Subcutaneous abdominal adipose tissue (tissue), 5 donors: Measurements from ENCODE around the gene LRP1B.

Experiments
- H3K27ac ChIP-seq: one replicate; pipeline ENCODE4 v1.7.0; 2013; ENCODE audit warnings: low read depth, mild to moderate bottlenecking, inconsistent platforms, low read length, moderate library complexity
- H3K27me3 ChIP-seq, 5 donors: one replicate each; pipeline ENCODE4 v1.7.0; 2013; ENCODE audit warnings: low read length in 5 of 5, inconsistent platforms in 1 of 5; ENCODE audit not compliant: control insufficient read depth in 5 of 5, insufficient read depth in 4 of 5
- H3K36me3 ChIP-seq, 5 donors: one replicate each; pipeline ENCODE4 v1.7.0; 2013; ENCODE audit warnings: low read length in 5 of 5; ENCODE audit not compliant: control insufficient read depth in 5 of 5, insufficient read depth in 5 of 5
- H3K4me1 ChIP-seq, 5 donors: one replicate each; pipeline ENCODE4 v1.7.0; 2013; ENCODE audit warnings: low read length in 5 of 5, mild to moderate bottlenecking in 3 of 5, moderate library complexity in 1 of 5; ENCODE audit not compliant: control insufficient read depth in 5 of 5, insufficient read depth in 5 of 5
- H3K4me3 ChIP-seq, 5 donors: one replicate each; pipeline ENCODE4 v1.7.0; 2013; ENCODE audit warnings: low read length in 5 of 5, low read depth in 1 of 5
- H3K9ac ChIP-seq, 5 donors: one replicate each; pipeline ENCODE4 v1.7.0; 2013; ENCODE audit warnings: low read length in 5 of 5, mild to moderate bottlenecking in 4 of 5, moderate library complexity in 3 of 5
- H3K9me3 ChIP-seq, 5 donors: one replicate each; pipeline ENCODE4 v1.7.0; 2013; ENCODE audit warnings: low read length in 5 of 5; ENCODE audit not compliant: control insufficient read depth in 5 of 5
- donor health status: healthy.
- donor health status: healthy.
- donor health status: healthy.
- donor health status: healthy.
- donor health status: healthy.

The LRP1B gene

DNA sequence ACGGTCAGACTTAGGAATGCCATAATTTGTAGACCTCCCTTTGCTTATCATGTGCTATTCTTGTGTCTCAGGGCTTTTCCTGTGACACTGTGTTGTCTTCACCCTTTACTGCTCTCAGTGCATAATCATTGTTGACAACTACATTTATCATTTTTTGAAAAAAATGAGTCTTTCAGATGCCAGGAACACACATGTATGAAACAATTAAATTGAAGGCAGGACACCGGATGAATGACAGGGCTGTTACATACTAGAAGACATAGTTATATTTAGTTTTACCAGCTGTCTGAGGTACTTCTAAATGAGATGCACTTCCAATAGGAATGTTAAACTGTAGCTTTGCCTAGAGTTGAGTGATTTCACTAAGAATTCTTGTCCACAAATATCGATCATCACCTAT is 243.5 kb downstream of the LRP1B start:
- Histone ChIP-seq H3K36me3 (no peaks in the 10 kb centered on the region), H3K9me3 (no peaks in the 10 kb centered on the region), H3K27ac (no peak overlapping the region), H3K4me3 (no peak overlapping the region), H3K27me3 (no peaks in the 10 kb centered on the region), H3K9ac (no peak overlapping the region), H3K4me1 (no peaks in the 10 kb centered on the region)

DNA sequence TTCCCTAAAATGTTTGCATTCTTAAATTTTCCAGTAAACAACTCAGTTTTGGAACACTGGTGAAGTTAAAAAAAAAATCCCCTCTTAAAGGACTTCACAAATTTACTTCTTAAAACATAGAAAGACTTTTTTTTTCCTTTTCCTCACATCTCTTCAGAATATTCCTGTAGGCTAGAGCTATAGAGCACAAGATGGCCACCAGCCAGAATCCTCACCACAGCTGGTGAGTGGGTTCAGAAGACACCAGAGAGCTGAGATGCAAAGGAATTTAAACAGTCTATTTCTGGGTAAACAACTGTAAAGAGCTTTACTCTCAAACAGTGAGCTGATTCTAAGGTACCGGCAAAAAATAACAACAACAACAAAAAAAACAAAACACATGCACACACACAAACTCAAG is 252.8 kb downstream of the LRP1B start:
- no peak overlapping the region for H3K9ac ChIP-seq
- H3K36me3 ChIP-seq = no peaks in the 10 kb centered on the region

DNA sequence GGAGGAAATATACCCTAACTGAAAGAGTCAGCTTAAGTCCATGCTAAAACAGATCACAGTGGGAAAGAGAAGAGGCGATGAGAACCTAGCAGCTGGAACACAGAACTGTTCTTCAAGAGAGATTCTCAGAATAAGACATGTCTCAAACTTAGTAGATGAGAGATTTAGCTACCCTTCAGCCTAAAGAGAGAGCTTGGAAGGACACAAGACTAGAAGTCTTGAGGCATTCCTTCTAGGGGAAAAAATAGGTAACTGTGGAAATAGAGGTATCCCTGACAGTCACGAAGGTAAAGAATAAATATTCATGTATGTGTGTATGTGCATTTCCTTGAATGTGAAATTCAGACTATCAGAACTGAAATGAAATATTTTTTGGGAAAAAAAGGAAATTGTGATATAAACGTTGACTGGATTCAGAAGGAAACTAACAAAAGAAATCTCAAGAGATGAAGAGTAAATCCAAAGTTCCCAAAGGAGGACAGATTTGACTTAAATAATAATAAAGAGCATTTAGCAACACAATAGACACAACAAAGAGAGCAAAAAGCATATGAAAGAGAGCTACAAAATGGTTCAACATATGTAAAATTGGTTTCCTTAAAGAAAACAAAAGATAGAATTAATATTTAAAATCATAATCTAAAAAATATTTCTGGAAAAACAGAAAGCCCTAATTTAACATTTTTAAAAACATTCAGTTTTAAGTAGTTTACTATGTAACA is 258.7 kb downstream of the LRP1B start:
- Histone ChIP-seq H3K9me3 (peaks cover 0 to 11% (median 0%) of the 10 kb centered on the region in 5 donors), H3K27ac (no peak overlapping the region), H3K4me3 (no peak overlapping the region), H3K4me1 (no peaks in the 10 kb centered on the region), H3K9ac (no peak overlapping the region), H3K36me3 (no peaks in the 10 kb centered on the region), H3K27me3 (no peaks in the 10 kb centered on the region)

More for the DNA sequence above, 252.8 kb downstream of the LRP1B start:
- Histone ChIP-seq H3K4me1 (no peaks in the 10 kb centered on the region), H3K27me3 (no peaks in the 10 kb centered on the region), H3K9me3 (peaks cover 0 to 2% (median 0%) of the 10 kb centered on the region in 5 donors), H3K4me3 (no peak overlapping the region), H3K27ac (no peak overlapping the region)

- no peaks in the 10 kb centered on the region for H3K36me3 ChIP-seq
- H3K27ac ChIP-seq = no peak overlapping the region
- H3K4me1 ChIP-seq = no peaks in the 10 kb centered on the region
- H3K27me3 ChIP-seq = no peaks in the 10 kb centered on the region
- H3K9ac ChIP-seq = no peak overlapping the region
- peaks cover 0 to 11% (median 0%) of the 10 kb centered on the region in 5 donors for H3K9me3 ChIP-seq
- no peak overlapping the region for H3K4me3 ChIP-seq
Observed at GRCh38 chr2:141869572-141869971, 261.2 kb downstream of the LRP1B start.

DNA sequence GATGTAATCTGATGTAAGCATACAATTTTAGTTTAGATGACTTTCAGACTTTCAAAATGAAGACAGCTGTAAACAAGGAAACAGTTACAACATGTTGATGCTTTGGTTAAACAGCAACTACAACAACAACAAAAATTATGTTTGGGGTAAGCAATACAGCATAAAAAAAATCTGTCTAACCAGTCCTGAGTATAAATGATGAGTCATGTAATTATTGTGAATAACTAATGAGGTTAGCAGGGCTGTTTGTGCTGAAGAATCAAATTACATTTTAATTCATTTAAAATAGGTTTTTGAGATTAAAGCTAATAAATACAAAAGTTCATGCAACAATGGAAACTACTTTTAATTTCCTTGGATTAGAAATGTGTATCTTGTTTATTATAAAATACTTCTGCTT is 266.9 kb downstream of the LRP1B start:
- no peak overlapping the region for H3K27ac ChIP-seq
- H3K27me3 ChIP-seq = no peaks in the 10 kb centered on the region
- no peaks in the 10 kb centered on the region for H3K4me1 ChIP-seq

GRCh38 chr2:141856215-141856919 is 274.4 kb downstream of the LRP1B start:
- Histone ChIP-seq H3K9ac (no peak overlapping the region), H3K36me3 (no peaks in the 10 kb centered on the region), H3K27me3 (no peaks in the 10 kb centered on the region), H3K4me3 (no peak overlapping the region), H3K27ac (no peak overlapping the region), H3K9me3 (no peaks in the 10 kb centered on the region), H3K4me1 (no peaks in the 10 kb centered on the region)

More for the DNA sequence above, 266.9 kb downstream of the LRP1B start:
- Histone ChIP-seq H3K9ac (no peak overlapping the region), H3K36me3 (no peaks in the 10 kb centered on the region), H3K9me3 (no peaks in the 10 kb centered on the region), H3K4me3 (no peak overlapping the region)

DNA sequence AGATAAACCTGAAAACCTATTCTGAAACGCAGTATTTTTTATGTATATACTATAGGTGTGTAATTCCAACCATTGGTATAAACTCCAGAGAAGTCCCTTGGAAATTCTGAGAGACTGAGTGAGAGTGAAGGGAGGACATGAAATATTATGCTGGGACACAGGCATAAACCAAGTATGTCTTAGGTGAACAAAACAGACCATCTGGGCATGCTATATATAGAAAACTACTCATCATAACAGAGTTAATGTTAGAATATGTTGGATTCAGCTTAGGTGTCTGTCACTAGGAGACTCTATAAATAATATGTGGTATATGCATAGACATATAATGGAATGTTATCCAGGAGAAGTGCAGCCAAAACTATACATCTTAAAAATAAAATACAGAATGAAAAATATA is 282.6 kb downstream of the LRP1B start:
- no peaks in the 10 kb centered on the region for H3K27me3 ChIP-seq
- no peak overlapping the region for H3K9ac ChIP-seq
- no peaks in the 10 kb centered on the region for H3K4me1 ChIP-seq
- H3K27ac ChIP-seq = no peak overlapping the region
- no peak overlapping the region for H3K4me3 ChIP-seq
- H3K9me3 ChIP-seq = no peaks in the 10 kb centered on the region
- no peaks in the 10 kb centered on the region for H3K36me3 ChIP-seq

DNA sequence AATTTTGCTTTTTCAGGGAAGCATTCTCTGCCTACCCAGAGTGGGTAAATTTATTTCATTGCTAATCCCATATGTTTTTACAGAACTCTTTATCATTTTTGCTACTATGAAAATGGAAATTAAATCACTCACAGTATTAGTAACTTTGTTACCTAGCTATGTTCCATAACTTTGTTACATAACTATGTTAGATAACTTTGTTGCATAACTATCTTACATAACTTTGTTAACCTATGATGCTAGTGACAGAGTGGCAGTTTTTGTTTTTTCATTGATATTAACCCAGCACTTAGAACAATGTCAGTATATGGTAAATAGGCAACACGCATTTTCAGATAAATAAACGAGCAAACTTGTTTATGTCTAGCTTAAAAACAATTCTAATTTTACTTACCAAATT is 286.6 kb downstream of the LRP1B start:
- Histone ChIP-seq H3K9ac (no peak overlapping the region), H3K36me3 (no peaks in the 10 kb centered on the region), H3K27me3 (no peaks in the 10 kb centered on the region), H3K4me3 (no peak overlapping the region), H3K9me3 (no peaks in the 10 kb centered on the region), H3K27ac (no peak overlapping the region), H3K4me1 (no peaks in the 10 kb centered on the region)

- H3K4me3 ChIP-seq = no peak overlapping the region
- H3K4me1 ChIP-seq = no peaks in the 10 kb centered on the region
- no peak overlapping the region for H3K9ac ChIP-seq
- no peak overlapping the region for H3K27ac ChIP-seq
- no peaks in the 10 kb centered on the region for H3K9me3 ChIP-seq
- no peaks in the 10 kb centered on the region for H3K36me3 ChIP-seq
- no peaks in the 10 kb centered on the region for H3K27me3 ChIP-seq
Observed at GRCh38 chr2:141835103-141835502, 295.7 kb downstream of the LRP1B start.

GRCh38 chr2:141828761-141829160 is 302.1 kb downstream of the LRP1B start:
- H3K4me3 ChIP-seq = no peak overlapping the region
- no peaks in the 10 kb centered on the region for H3K9me3 ChIP-seq
- no peaks in the 10 kb centered on the region for H3K27me3 ChIP-seq
- H3K36me3 ChIP-seq = no peaks in the 10 kb centered on the region
- no peak overlapping the region for H3K27ac ChIP-seq
- H3K9ac ChIP-seq = no peak overlapping the region
- no peaks in the 10 kb centered on the region for H3K4me1 ChIP-seq
